Calu3 (cell line): ENCODE results near the gene SLC13A1. TPM values are rescaled to one million over a fixed set of nuclear protein-coding genes. Genes with fewer than 3 reads are reported as not detected.

Experiments
- BruUV-seq: library from RNA; stranded (reverse); fragments of 400-500 nt; replicated peaks from 2 replicates; lab custom pipeline; 2021; lab: Mats Ljungman, UMichigan
- CTCF ChIA-PET: fragments of 300-600 bp; sonication (Branson Sonifier 250); formaldehyde crosslinking; loops from one replicate; lab custom pipeline; 2022; ENCODE audit warnings: antibody characterized with exemption; lab: Charles Lee
- DNase-seq: peaks from one replicate; pipeline ENCODE4 v3.0.0; 2022
- H3K27ac Mint-ChIP-seq: one replicate; pipeline ENCODE4 v1.8.0; 2022; ENCODE audit warnings: mixed read lengths; ENCODE audit not compliant: unreplicated experiment
- H3K27me3 Mint-ChIP-seq: one replicate; pipeline ENCODE4 v1.8.0; 2022; ENCODE audit warnings: mixed read lengths; ENCODE audit not compliant: unreplicated experiment
- H3K36me3 Mint-ChIP-seq: one replicate; pipeline ENCODE4 v1.8.0; 2022; ENCODE audit warnings: mild to moderate bottlenecking, moderate library complexity, mixed read lengths; ENCODE audit not compliant: insufficient read depth, unreplicated experiment
- H3K4me1 Mint-ChIP-seq: one replicate; pipeline ENCODE4 v1.8.0; 2022; ENCODE audit warnings: mild to moderate bottlenecking, low read depth, mixed read lengths; ENCODE audit not compliant: unreplicated experiment
- H3K4me3 Mint-ChIP-seq: one replicate; pipeline ENCODE4 v1.8.0; 2022; ENCODE audit warnings: mild to moderate bottlenecking, low read depth, moderate library complexity, mixed read lengths; ENCODE audit not compliant: unreplicated experiment
- H3K9me3 Mint-ChIP-seq: one replicate; pipeline ENCODE4 v1.8.0; 2022; ENCODE audit warnings: low read depth, mixed read lengths; ENCODE audit not compliant: unreplicated experiment
- CTCF ChIP-seq: fragments of 200-600 bp; IDR thresholded peaks from one replicate; pipeline ENCODE4 v1.8.0; 2022; ENCODE audit warnings: antibody characterized with exemption; ENCODE audit not compliant: unreplicated experiment
- intact Hi-C: fragments of 100-400 bp; cut with micrococcal nuclease; formaldehyde crosslinking; loops from one replicate; pipeline ENCODE4 v1.10.0; 2022; ENCODE audit not compliant: unreplicated experiment
- total RNA-seq: library from RNA; stranded (reverse); gene quantifications from 2 replicates; pipeline ENCODE4 v1.2.3, GENCODE V29; 2022

The SLC13A1 gene
- total RNA-seq, 1 experiment from 2014 or later, result not detected

GRCh38 chr7:123220396-123220795 lies 20.6 kb upstream of the SLC13A1 start:
- no TSS peak for BruUV-seq
- peaks cover 8% of the 10 kb centered on the region for H3K9me3 Mint-ChIP-seq
- CTCF ChIA-PET, result interaction anchor here (0.7 kb wide), 1 partner anchor 11 kb away, joined by 4 read pairs; no protein-coding TSS in a partner anchor
- H3K4me1 Mint-ChIP-seq, result no peaks in the 10 kb centered on the region
- no peak overlapping the region for H3K27ac Mint-ChIP-seq
- H3K36me3 Mint-ChIP-seq, result no peaks in the 10 kb centered on the region
- no peak overlapping the region for H3K4me3 Mint-ChIP-seq
- no peaks in the 10 kb centered on the region for H3K27me3 Mint-ChIP-seq
- DNase-seq, result no peak
- no peak for TF ChIP-seq CTCF
- intact Hi-C loops, result no loop called here

- CTCF ChIA-PET, result no interaction called here
- Mint-ChIP-seq H3K27me3 (no peaks in the 10 kb centered on the region), H3K4me1 (no peaks in the 10 kb centered on the region), H3K27ac (no peak overlapping the region), H3K9me3 (peaks cover 8% of the 10 kb centered on the region), H3K36me3 (no peaks in the 10 kb centered on the region), H3K4me3 (no peak overlapping the region)
- BruUV-seq, result no TSS peak
- intact Hi-C loops, result no loop called here
- DNase-seq, result no peak
- no peak for TF ChIP-seq CTCF
Observed at GRCh38 chr7:123218866-123219265, 19.1 kb upstream of the SLC13A1 start.

- BruUV-seq, result no TSS peak
- Mint-ChIP-seq H3K9me3 (peaks cover 3% of the 10 kb centered on the region), H3K4me1 (no peaks in the 10 kb centered on the region), H3K36me3 (no peaks in the 10 kb centered on the region), H3K27ac (no peak overlapping the region), H3K27me3 (no peaks in the 10 kb centered on the region), H3K4me3 (no peak overlapping the region)
- intact Hi-C loops, result no loop called here
- no peak for DNase-seq
- no peak for TF ChIP-seq CTCF
- CTCF ChIA-PET, result no interaction called here
Observed at GRCh38 chr7:123216825-123217224, 17.1 kb upstream of the SLC13A1 start.

- intact Hi-C loops, result no loop called here
- CTCF ChIA-PET, result interaction anchor here (0.7 kb wide), 1 partner anchor 578 kb away, joined by 4 read pairs; no protein-coding TSS in a partner anchor
- Mint-ChIP-seq H3K4me1 (peaks cover 1% of the 10 kb centered on the region), H3K36me3 (no peaks in the 10 kb centered on the region), H3K27me3 (no peaks in the 10 kb centered on the region), H3K9me3 (peaks cover 3% of the 10 kb centered on the region), H3K4me3 (no peak overlapping the region), H3K27ac (no peak overlapping the region)
- TF ChIP-seq CTCF, result no peak
- DNase-seq, result no peak
- BruUV-seq, result no TSS peak
Observed at GRCh38 chr7:123215350-123215749, 15.6 kb upstream of the SLC13A1 start.
